AG09309 (cell line): ENCODE data around the gene PPP2R3B.

Experiments used
- DNase-seq: peaks from one replicate; pipeline ENCODE4 v3.0.0-alpha.2; 2010; ENCODE audit warnings: low read depth
- H3K4me3 ChIP-seq: 2 replicates; pipeline ENCODE4 v1.5.1; 2011; ENCODE audit warnings: mild to moderate bottlenecking, low read depth, low read length, moderate library complexity; ENCODE audit not compliant: control insufficient read depth
- TF ChIP-seq, protein P1 (sequence below): IDR thresholded peaks from 2 replicates; pipeline ENCODE4 v1.5.1; 2011; ENCODE audit warnings: mild to moderate bottlenecking, low read depth, low read length, inconsistent platforms; ENCODE audit not compliant: insufficient read depth, control insufficient read depth; ENCODE audit errors: missing control alignments

The PPP2R3B gene

DNA sequence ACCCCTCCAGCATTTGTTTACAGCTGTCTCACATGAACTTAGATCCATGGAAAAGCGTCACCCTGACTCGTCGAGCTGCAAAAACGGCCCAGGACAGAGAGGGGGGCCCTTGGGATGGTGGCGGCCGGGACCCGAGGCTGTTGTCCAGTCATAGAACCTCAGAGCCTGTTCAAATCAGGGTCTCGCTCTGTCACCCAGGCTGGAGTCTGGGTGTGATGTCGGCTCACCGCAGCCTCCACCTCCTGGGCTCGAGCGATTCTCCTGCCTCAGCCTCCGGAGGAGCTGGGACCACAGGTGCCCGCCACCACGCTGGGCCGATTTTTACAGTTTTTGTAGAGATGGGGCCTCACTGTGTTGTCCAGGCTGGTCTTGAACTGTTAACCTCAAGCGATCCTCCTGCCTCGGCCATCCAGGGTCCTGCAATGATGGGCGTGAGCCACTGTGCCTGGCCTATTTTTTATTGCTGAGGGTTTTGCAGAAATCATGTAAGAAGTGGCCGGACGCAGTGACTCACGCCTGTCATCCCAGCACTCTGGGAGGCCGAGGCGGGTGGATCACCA, 42.6 kb upstream of the PPP2R3B start:
- H3K4me3 ChIP-seq: no peak overlapping the region
- DNase-seq: no peak
- TF ChIP-seq, protein P1, sequence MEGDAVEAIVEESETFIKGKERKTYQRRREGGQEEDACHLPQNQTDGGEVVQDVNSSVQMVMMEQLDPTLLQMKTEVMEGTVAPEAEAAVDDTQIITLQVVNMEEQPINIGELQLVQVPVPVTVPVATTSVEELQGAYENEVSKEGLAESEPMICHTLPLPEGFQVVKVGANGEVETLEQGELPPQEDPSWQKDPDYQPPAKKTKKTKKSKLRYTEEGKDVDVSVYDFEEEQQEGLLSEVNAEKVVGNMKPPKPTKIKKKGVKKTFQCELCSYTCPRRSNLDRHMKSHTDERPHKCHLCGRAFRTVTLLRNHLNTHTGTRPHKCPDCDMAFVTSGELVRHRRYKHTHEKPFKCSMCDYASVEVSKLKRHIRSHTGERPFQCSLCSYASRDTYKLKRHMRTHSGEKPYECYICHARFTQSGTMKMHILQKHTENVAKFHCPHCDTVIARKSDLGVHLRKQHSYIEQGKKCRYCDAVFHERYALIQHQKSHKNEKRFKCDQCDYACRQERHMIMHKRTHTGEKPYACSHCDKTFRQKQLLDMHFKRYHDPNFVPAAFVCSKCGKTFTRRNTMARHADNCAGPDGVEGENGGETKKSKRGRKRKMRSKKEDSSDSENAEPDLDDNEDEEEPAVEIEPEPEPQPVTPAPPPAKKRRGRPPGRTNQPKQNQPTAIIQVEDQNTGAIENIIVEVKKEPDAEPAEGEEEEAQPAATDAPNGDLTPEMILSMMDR: no peak

DNA sequence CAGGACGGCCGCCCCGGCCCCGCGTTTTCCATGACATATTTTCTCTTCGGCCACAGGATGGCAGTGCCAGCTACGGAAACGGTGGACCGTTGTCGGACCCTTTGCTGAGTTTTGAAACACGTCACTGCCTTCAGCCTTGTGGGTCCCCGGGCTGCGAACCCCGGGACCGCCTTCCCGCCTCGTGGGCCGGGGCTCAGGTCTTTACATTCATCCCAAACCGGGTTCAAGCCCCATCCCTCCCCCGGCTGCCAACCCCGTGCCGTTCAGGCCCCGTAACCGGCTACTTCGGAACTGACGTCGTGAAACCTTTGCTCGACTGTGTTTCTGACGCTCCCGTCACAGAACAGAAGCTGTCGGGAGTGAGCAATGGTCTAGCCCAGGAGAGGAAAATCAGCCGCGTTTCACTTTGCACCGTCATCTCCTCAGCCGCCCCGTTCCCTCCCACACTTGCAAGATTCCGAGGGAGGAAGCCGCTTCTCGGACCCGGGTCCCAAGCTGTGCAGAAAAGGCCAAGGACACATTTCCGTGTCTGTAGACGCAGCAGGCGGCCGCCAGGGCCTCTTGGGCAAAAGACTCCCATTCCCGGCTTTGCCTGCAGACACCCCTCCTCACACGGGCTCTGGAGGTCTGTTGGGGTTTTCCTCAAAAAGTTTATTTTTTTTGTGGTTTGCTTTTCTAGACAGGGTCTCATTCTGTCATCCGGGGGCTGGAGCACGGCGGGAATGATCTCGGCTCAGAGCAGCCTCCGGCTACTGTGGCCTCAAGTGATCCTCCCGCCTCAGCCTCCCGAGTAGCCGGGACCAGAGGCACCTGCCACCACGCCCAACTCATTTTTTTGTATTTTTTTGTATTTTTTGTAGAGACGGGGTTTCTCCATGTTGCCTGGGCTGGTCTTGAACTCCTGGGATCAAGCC, 41.4 kb upstream of the PPP2R3B start:
- no peak overlapping the region; the same call in 1 of the 2 replicates for H3K4me3 ChIP-seq
- TF ChIP-seq, protein P1: peak; percentile 8
- no peak for DNase-seq

DNA sequence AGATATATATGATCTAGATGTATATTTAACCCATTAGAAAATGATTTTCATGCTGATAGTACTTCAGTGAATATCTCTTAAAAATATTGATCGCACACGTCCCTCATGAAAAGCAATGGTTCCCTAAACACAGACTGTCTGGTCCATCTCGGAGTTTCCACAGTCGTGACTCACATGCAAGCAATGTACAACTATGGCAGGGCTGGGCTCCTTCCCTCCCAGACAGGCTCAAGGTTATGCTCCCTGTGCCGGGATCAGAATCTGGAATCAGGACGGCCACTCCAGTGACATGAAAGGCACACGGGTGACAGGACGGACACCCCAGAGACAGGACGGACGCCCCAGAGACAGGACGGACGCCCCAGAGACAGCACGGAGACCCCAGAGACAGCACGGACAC, 40.2 kb upstream of the PPP2R3B start:
- TF ChIP-seq, protein P1: no peak
- no peak overlapping the region for H3K4me3 ChIP-seq
- DNase-seq: no peak

DNA sequence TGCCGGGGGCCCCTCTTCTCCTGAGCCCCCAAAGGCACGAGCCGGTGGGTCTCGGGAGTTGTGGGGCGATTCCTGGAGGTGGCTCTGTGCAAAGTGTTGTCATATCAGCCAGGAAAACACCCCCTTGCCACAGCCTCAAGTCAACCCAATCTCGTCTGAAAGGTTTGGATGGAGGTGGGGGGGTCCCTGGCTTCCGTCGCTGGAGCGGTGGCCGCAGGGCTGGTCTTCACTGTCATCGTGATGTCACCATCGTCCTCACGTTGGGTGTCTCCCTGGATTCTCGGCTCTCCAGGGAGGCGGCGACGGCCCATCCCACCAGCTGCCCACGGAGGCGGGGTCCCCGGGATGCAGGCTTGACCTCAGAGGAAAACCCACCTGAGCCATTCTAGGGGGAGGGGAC, 38.3 kb upstream of the PPP2R3B start:
- no peak overlapping the region for H3K4me3 ChIP-seq
- TF ChIP-seq, protein P1: no peak
- DNase-seq: no peak

DNA sequence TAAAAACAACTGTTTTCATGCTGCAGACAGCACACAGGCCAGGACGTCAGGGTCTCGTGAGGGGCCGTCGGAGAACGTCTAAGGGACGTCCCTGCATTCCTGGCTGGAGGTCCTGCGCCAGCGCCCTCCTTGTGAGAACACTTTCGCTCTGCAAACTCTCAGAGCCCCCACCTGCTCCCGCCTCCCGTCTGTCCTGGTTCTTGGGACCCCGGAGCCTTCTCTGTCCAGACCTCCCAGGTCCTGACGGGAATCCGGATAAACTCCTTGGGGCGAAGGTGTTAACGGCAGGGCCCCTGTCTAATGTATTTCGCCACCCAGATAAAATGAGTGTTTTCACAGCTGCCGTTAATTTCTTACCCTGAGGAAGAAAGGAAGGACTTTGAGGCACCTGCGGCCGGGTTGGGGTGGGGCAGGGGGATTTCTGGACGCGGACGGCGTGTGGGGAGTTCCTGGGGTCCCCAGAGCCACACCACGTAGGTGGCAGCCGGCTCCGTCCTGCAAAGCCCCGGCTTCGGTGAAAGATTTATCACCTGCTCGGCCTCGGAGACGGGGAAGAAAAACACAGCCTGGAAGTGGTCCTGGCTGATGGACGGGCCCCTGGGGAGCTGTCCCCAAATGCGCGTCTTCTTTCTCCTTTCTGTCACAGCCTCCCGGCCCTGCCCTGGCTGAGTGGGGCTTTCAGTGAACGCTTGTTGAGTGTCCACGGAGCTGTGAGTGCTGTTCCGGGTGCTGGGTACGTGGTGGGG, 35.1 kb upstream of the PPP2R3B start:
- TF ChIP-seq, protein P1: no peak
- DNase-seq: no peak
- no peak overlapping the region for H3K4me3 ChIP-seq

DNA sequence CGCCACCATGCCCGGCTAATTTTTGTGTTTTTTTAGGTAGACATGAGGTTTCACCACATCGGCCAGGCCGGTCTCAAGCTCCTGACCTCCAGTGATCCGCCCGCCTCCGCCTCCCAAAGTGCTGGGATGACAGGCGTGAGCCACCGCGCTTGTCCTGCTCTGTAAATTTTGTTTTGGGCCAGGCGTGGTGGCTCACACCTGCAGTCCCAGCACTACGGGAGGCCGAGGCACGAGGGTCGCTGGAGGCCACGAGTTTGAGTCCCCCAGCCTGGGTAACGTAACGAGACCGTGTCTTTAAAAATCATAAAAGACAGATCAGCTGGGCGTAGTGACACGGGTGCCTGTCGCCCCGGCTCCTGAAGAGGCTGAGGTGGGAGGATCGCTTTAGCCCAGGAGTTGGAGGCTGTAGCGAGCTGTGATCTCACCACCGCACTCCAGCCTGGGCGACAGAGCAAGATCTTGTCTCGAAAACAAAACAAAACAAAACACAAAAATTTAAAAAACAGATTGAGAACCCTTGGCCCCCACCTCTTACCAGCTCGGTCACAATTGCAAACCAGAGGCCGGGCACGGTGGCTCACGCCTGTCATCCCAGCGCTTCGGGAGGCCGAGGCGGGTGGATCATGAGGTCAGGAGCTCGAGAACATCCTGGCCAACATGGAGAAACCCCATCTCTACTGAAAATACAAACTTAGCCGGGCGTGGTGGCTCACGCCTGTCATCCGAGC, 34.0 kb upstream of the PPP2R3B start:
- no peak overlapping the region for H3K4me3 ChIP-seq
- TF ChIP-seq, protein P1: no peak
- DNase-seq: no peak
